Transverse colon (tissue), 4 donors: ENCODE data around the gene PREX1. TPM values are rescaled to one million over a fixed set of nuclear protein-coding genes. Genes with fewer than 3 reads are reported as not detected.

ENCODE experiments used
- DNase-seq: peaks from one replicate; pipeline ENCODE4 v3.0.0-alpha.2; 2019
- H3K27ac ChIP-seq, 4 donors: fragments of 200-600 bp; sonication (generic); 2 replicates each; pipeline ENCODE4 v1.5.1; 2016 to 2018; ENCODE audit warnings: inconsistent platforms in 4 of 4
- H3K27me3 ChIP-seq: fragments of 200-600 bp; sonication (generic); 2 replicates; pipeline ENCODE4 v1.5.1; 2017; ENCODE audit warnings: inconsistent platforms
- H3K36me3 ChIP-seq, 4 donors: fragments of 200-600 bp; sonication (generic); 2 replicates each; pipeline ENCODE4 v1.5.1; 2017 to 2019; ENCODE audit warnings: inconsistent platforms in 4 of 4
- H3K4me1 ChIP-seq, 4 donors: fragments of 200-600 bp; sonication (generic); 2 replicates each; pipeline ENCODE4 v1.5.1; 2017 to 2020; ENCODE audit warnings: inconsistent platforms in 4 of 4
- H3K4me3 ChIP-seq, 4 donors: fragments of 200-600 bp; sonication (generic); 1 replicate in 1 of 4; 2 replicates in 3 of 4; pipeline versions ENCODE4 v1.5.1 to v1.6.1; 2017 to 2019; ENCODE audit warnings: inconsistent platforms in 4 of 4
- H3K9me3 ChIP-seq, 2 donors: fragments of 200-600 bp; sonication (generic); 2 replicates each; pipeline ENCODE4 v1.5.1; 2017 to 2019; ENCODE audit warnings: inconsistent platforms in 2 of 2
- CTCF ChIP-seq, 5 experiments: fragments of 200-600 bp in 3 of 5; fragments of 450-650 bp in 2 of 5; sonication (generic) in 3 of 5; IDR thresholded peaks; 1 replicate in 2 of 5; 2 replicates in 3 of 5; pipeline ENCODE4 v1.5.1; 2016 to 2017; ENCODE audit warnings: antibody characterized with exemption in 5 of 5, inconsistent platforms in 3 of 5, mild to moderate bottlenecking in 2 of 5, moderate library complexity in 1 of 5
- EP300 ChIP-seq: sonication (generic); formaldehyde crosslinking; IDR thresholded peaks from one replicate; pipeline ENCODE4 v1.6.1; 2017; ENCODE audit warnings: antibody characterized with exemption, low read depth
- POLR2A ChIP-seq: fragments of 450-650 bp; IDR thresholded peaks from one replicate; pipeline ENCODE4 v1.6.1; 2016; ENCODE audit warnings: antibody characterized with exemption, mild to moderate bottlenecking, moderate library complexity
- POLR2AphosphoS5 ChIP-seq, 3 donors: sonication (generic); formaldehyde crosslinking; IDR thresholded peaks; one replicate each; pipeline ENCODE4 v1.6.1; 2016; ENCODE audit warnings: antibody characterized with exemption in 3 of 3
- WGBS, 2 donors: methylation state at CpG; one replicate each; pipeline ENCODE4 v1.1.5; 2018; ENCODE audit warnings: low coverage in 1 of 2; 5-methylcytosine and 5-hydroxymethylcytosine counted together
- in situ Hi-C, 4 donors: fragments of 200-750 bp; cut with MboI; loops; one replicate each; pipeline versions ENCODE4 v1.15.0 to v1.15.1; 2017; ENCODE audit warnings: low sequenced_read_pairs in 3 of 4, low pct_ligation_motif_present in 1 of 4, low pct_unique_long_range_greater_than_20kb in 1 of 4
- intact Hi-C: fragments of 100-400 bp; cut with DNase I; formaldehyde crosslinking; loops from one replicate; pipeline ENCODE4 v1.15.1; 2023; ENCODE audit warnings: low total_unique reads
- total RNA-seq, 4 donors: library from RNA; depleted of rRNA; stranded (reverse); fragments of >200 nt; gene quantifications; one replicate each; pipeline ENCODE4 v1.1.0, GENCODE V29; 2016

Gene PREX1
- total RNA-seq, 4 donors from 2014 or later: 10.9 to 29.9 (median 16.6) TPM

- Histone ChIP-seq H3K9me3 (no peaks in the 10 kb centered on the region), H3K27ac (no peak overlapping the region), H3K27me3 (no peaks in the 10 kb centered on the region), H3K36me3 (no peaks in the 10 kb centered on the region), H3K4me1 (peaks cover 5 to 39% (median 19%) of the 10 kb centered on the region in 4 donors), H3K4me3 (no peak overlapping the region)
- TF ChIP-seq EP300 (no peak), POLR2A (no peak), POLR2AphosphoS5 (IDR thresholded peaks at IDR 0.05) (no peak), CTCF (IDR thresholded peaks at IDR 0.05) (no peak)
- intact Hi-C loops (no loop called here), in situ Hi-C loops (no loop called here)
- WGBS, 2 donors: 85% methylated on average over 2 of the region's 3 CpGs; no CpG with 5 or more reads in 1 of the 2 donors
- no peak for DNase-seq
These were observed 102.2 kb downstream of the PREX1 start for GRCh38 chr20:48725555-48725991.

- DNase-seq: no peak
- intact Hi-C loops (no loop called here), in situ Hi-C loops (no loop called here)
- 78% methylated on average over 10 of the region's 11 CpGs; no CpG with 5 or more reads in 1 of the 2 donors for WGBS, 2 donors
- Histone ChIP-seq H3K9me3 (no peaks in the 10 kb centered on the region), H3K36me3 (no peaks in the 10 kb centered on the region), H3K4me3 (no peak overlapping the region), H3K27me3 (no peaks in the 10 kb centered on the region), H3K4me1 (peaks cover 5 to 39% (median 19%) of the 10 kb centered on the region in 4 donors), H3K27ac (peak overlapping the region in 1 of 4 donors; percentile 67)
- TF ChIP-seq POLR2AphosphoS5 (IDR thresholded peaks at IDR 0.05): no peak
- no peak for TF ChIP-seq EP300
- TF ChIP-seq POLR2A: no peak
- TF ChIP-seq CTCF (IDR thresholded peaks at IDR 0.05): no peak
These were observed 102.8 kb downstream of the PREX1 start for GRCh38 chr20:48724891-48725554.

GRCh38 chr20:48724382-48724781, 103.4 kb downstream of the PREX1 start:
- 73 to 89% methylated on average over 4 to 5 of the region's 5 CpGs for WGBS, 2 donors
- Histone ChIP-seq H3K36me3 (no peaks in the 10 kb centered on the region), H3K27me3 (no peaks in the 10 kb centered on the region), H3K27ac (peak overlapping the region; percentile 62 to 83 (median 65)), H3K9me3 (no peaks in the 10 kb centered on the region), H3K4me3 (no peak overlapping the region), H3K4me1 (peaks cover 5 to 39% (median 19%) of the 10 kb centered on the region in 4 donors)
- TF ChIP-seq POLR2AphosphoS5 (IDR thresholded peaks at IDR 0.05): no peak
- no peak for TF ChIP-seq EP300
- no peak for TF ChIP-seq CTCF (IDR thresholded peaks at IDR 0.05)
- no peak for TF ChIP-seq POLR2A
- DNase-seq: no peak
- intact Hi-C loops: no loop called here
- in situ Hi-C loops: no loop called here

GRCh38 chr20:48723308-48724264, 104.2 kb downstream of the PREX1 start:
- 54% methylated on average over 28 of the region's 29 CpGs; no CpG with 5 or more reads in 1 of the 2 donors for WGBS, 2 donors
- no peaks in the 10 kb centered on the region for H3K36me3 ChIP-seq
- H3K27ac ChIP-seq: peak overlapping the region; percentile 62 to 83 (median 65)
- intact Hi-C loops: no loop called here
- no peak overlapping the region for H3K4me3 ChIP-seq
- in situ Hi-C loops: no loop called here
- no peak for TF ChIP-seq POLR2AphosphoS5 (IDR thresholded peaks at IDR 0.05)
- TF ChIP-seq CTCF (IDR thresholded peaks at IDR 0.05): no peak
- TF ChIP-seq EP300: no peak
- TF ChIP-seq POLR2A: no peak
- DNase-seq: peak; percentile 39
- peaks cover 5 to 39% (median 19%) of the 10 kb centered on the region in 4 donors for H3K4me1 ChIP-seq
- no peaks in the 10 kb centered on the region for H3K9me3 ChIP-seq
- H3K27me3 ChIP-seq: no peaks in the 10 kb centered on the region
